Activated CD4-positive, alpha-beta T cell treated with anti-CD3 and anti-CD28 coated beads, Interleukin-2, amount 50 U/mL, for 1 hour (primary cell): ENCODE results near the gene POLE2.
A peak's percentile ranks its signal among the peaks of the same experiment; 100 is the strongest.

Experiments
- DNase-seq: peaks from one replicate; pipeline ENCODE4 v3.0.0-alpha.2; 2020

POLE2 gene

DNA sequence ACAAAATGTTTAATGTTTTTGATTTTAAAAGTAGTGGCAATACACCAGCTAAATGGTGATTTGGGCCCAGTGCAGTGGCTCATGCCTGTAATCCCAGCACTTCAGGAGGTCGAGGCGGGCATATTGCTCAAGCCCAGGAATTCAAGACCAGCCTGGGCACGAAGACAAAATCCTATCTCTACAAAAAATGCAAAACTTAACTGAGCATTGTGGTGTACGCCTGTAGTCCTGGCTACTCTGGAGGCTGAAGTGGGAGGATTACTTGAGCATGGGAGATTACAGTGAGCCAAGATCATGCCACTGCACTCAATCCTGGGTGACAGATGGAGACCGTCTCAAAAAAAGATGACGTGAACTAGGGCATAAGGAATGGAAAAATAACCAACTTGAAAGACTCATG is 72.2 kb downstream of the POLE2 start:
- DNase-seq: no peak

DNA sequence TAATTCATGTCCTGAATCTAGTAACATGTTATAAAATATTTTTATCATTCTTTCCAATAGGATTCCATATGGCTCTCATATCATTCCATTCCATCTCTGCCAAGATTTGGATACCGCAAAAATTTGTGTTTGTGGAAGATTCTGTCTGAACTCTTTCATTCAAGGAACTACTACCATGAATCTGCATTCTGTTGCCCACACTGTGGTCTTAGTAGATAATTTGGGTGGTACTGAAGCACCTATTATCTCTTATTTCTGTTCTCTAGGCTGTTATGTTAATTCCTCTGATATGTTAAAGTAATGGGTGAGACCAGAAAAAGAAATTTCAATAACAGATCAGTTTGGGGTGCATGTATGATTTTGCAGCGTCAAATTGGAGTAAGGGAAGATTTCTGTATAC is 73.8 kb downstream of the POLE2 start:
- no peak for DNase-seq

DNA sequence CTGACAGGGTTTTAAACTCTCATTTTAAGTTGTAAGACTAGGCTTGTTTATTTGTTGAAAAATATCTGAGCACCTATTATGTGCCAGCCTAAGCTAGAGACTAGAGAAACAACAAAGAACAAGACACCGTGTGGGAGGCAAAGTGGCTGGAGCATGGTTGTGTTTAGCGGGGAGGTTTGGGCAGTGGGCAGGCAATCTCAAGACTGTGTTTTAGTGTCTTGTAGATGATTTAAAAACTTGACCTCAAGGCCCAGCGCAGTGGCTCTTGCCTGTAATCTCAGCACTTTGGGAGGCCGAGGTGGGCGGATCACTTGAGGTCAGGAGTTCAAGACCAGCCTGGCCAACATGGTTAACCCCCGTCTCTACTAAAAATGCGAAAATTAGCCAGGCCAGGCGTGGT is 75.3 kb downstream of the POLE2 start:
- DNase-seq: no peak

GRCh38 chr14:49612251-49612650 is 75.8 kb downstream of the POLE2 start:
- no peak for DNase-seq

GRCh38 chr14:49607583-49607982 is 80.4 kb downstream of the POLE2 start:
- no peak for DNase-seq

GRCh38 chr14:49598485-49599300 is 89.3 kb downstream of the POLE2 start, which contains the start of gene LRR1:
LRR1 (plus strand) TSS chr14:49598940; CDS start chr14:49599021, 81 bp downstream.
- DNase-seq: peak; percentile 88

- DNase-seq: no peak
Observed at GRCh38 chr14:49598189-49598484, 89.9 kb downstream of the POLE2 start.

DNA sequence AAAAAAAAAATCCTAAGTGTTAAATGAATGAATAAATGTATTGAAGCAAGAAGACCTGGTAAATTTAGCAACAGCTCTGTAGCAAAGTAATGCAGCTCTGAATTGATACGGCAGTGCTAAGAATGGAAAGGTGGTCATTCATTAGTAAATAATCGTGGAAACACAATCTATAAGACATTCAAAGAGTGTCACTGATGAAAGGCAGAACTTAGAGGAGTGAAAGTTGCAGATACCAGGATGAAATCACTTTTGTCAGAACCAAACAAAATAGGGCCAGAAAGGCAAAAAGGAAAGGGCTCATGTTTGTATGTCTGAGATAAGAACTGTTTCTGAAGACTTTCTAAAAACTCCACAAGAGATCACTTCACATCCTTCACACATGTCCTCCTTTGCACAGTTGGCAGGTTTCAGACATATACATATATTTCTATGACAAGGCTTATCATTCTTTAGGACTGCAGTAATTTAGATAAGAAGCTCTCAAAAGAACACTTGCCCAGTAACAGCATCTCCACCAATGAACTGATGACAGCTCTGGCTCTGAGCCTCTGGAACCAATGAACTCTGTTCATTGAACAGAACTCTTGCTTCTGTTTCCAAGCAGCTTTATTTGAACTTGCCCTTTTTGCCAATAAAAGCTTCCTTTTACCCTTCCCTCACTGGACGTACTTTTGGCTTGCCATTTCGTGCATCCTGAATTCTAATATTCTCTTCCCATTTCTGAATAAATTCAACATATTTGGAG is 93.5 kb downstream of the POLE2 start:
- DNase-seq: no peak
